ENCODE results near the gene LASP1. TPM values are rescaled to one million over a fixed set of nuclear protein-coding genes. Genes with fewer than 3 reads are reported as not detected.
A peak's percentile ranks its signal among the peaks of the same experiment; 100 is the strongest.

Gene LASP1
- 100 to 1,000 TPM; 152 to 296 (median 235) TPM for polyA plus RNA-seq
- long read RNA-seq, donor 1 = 0 reads
- long read RNA-seq, donor 2, full-length matches to known transcripts = 29 of 109 reads
- long read RNA-seq, donor 2, partial matches to known transcripts = 80 of 109 reads
- long read RNA-seq, donor 2, other reads (novel, unspliced or antisense) = 0 of 109 reads
- long read RNA-seq, donor 3, full-length matches to known transcripts = 46 of 69 reads
- long read RNA-seq, donor 3, partial matches to known transcripts = 23 of 69 reads
- long read RNA-seq, donor 3, other reads (novel, unspliced or antisense) = 0 of 69 reads
- long read RNA-seq, donor 4 = 0 reads
- long read RNA-seq, donor 5, full-length matches to known transcripts = 12 of 68 reads
- long read RNA-seq, donor 5, partial matches to known transcripts = 56 of 68 reads
- long read RNA-seq, donor 5, other reads (novel, unspliced or antisense) = 0 of 68 reads
- long read RNA-seq, donor 6, full-length matches to known transcripts = 69 of 100 reads
- long read RNA-seq, donor 6, partial matches to known transcripts = 31 of 100 reads
- long read RNA-seq, donor 6, other reads (novel, unspliced or antisense) = 0 of 100 reads
- long read RNA-seq, donor 7, full-length matches to known transcripts = 22 of 27 reads
- long read RNA-seq, donor 7, partial matches to known transcripts = 5 of 27 reads
- long read RNA-seq, donor 7, other reads (novel, unspliced or antisense) = 0 of 27 reads
- long read RNA-seq, donor 8, full-length matches to known transcripts = 7 of 7 reads
- long read RNA-seq, donor 8, partial matches to known transcripts = 0 of 7 reads
- long read RNA-seq, donor 8, other reads (novel, unspliced or antisense) = 0 of 7 reads
- long read RNA-seq, donor 9, full-length matches to known transcripts = 13 of 13 reads
- long read RNA-seq, donor 9, partial matches to known transcripts = 0 of 13 reads
- long read RNA-seq, donor 9, other reads (novel, unspliced or antisense) = 0 of 13 reads
- long read RNA-seq, donor 10, full-length matches to known transcripts = 44 of 62 reads
- long read RNA-seq, donor 10, partial matches to known transcripts = 18 of 62 reads
- long read RNA-seq, donor 10, other reads (novel, unspliced or antisense) = 0 of 62 reads

- Histone ChIP-seq H3K27ac (ENCODE audit: low read depth in 1 of 3, low read length in 2 of 3) (peak within 1 kb of the TSS; percentile 98 to 99 (median 98)), H3K4me1 (ENCODE audit: control insufficient read depth in 3 of 3, insufficient read depth in 2 of 3, low read depth in 1 of 3, low read length in 2 of 3) (peaks cover 9 to 35% (median 13%) of the 10 kb centered on the region in 3 donors), H3K36me3 (ENCODE audit: control insufficient read depth in 3 of 3, insufficient read depth in 2 of 3, low read depth in 1 of 3, low read length in 3 of 3) (peaks cover 0 to 38% (median 0%) of the 10 kb centered on the region in 3 donors), H3K4me3 (ENCODE audit: low read depth in 1 of 3, low read length in 3 of 3) (peak within 1 kb of the TSS; percentile 84 to 96 (median 92)), H3K27me3 (ENCODE audit: control insufficient read depth in 3 of 3, insufficient read depth in 3 of 3, low read length in 3 of 3) (no peaks in the 10 kb centered on the region), H3K9me3 (ENCODE audit: control insufficient read depth in 2 of 2, insufficient read depth in 1 of 2, low read depth in 1 of 2, low read length in 1 of 2) (no peaks in the 10 kb centered on the region)
- no peak for FAIRE-seq
- peak; percentile 89 to 95 for DNase-seq
- WGBS, 3 donors = 0 to 1% (median 0%) methylated on average over 32 to 73 of the region's 73 CpGs
Measured at GRCh38 chr17:38869526-38870258, at the start of gene LASP1. TSS of gene LASP1 (plus strand) at chr17:38870058. CDS start at chr17:38870190, 132 bp downstream.

GRCh38 chr17:38824899-38825761 is 44.7 kb upstream of the LASP1 start, which contains the start of gene CWC25:
TSS of gene CWC25 (minus strand) at chr17:38825321. CDS start at chr17:38825183, 138 bp downstream.
- Histone ChIP-seq H3K27me3 (ENCODE audit: control insufficient read depth in 3 of 3, insufficient read depth in 3 of 3, low read length in 3 of 3) (no peaks in the 10 kb centered on the region), H3K4me1 (ENCODE audit: control insufficient read depth in 3 of 3, insufficient read depth in 2 of 3, low read depth in 1 of 3, low read length in 2 of 3) (peaks cover 0 to 9% (median 3%) of the 10 kb centered on the region in 3 donors), H3K9me3 (ENCODE audit: control insufficient read depth in 2 of 2, insufficient read depth in 1 of 2, low read depth in 1 of 2, low read length in 1 of 2) (no peaks in the 10 kb centered on the region), H3K36me3 (ENCODE audit: control insufficient read depth in 3 of 3, insufficient read depth in 2 of 3, low read depth in 1 of 3, low read length in 3 of 3) (peaks cover 3 to 21% (median 5%) of the 10 kb centered on the region in 3 donors), H3K4me3 (ENCODE audit: low read depth in 1 of 3, low read length in 3 of 3) (peak within 1 kb of the TSS; percentile 79 to 96 (median 93)), H3K27ac (ENCODE audit: low read depth in 1 of 3, low read length in 2 of 3) (peak within 1 kb of the TSS; percentile 94 to 99 (median 95))
- 1 to 2% (median 1%) methylated on average over 54 to 55 of the region's 55 CpGs for WGBS, 3 donors
- FAIRE-seq = no peak
- DNase-seq = peak; percentile 91 to 100

GRCh38 chr17:38825762-38826247 is 44.1 kb upstream of the LASP1 start:
- H3K27me3 ChIP-seq (ENCODE audit: control insufficient read depth in 3 of 3, insufficient read depth in 3 of 3, low read length in 3 of 3) = no peaks in the 10 kb centered on the region
- H3K4me1 ChIP-seq (ENCODE audit: control insufficient read depth in 3 of 3, insufficient read depth in 2 of 3, low read depth in 1 of 3, low read length in 2 of 3) = peaks cover 0 to 9% (median 3%) of the 10 kb centered on the region in 3 donors
- H3K4me3 ChIP-seq (ENCODE audit: low read depth in 1 of 3, low read length in 3 of 3) = peak overlapping the region in 2 of 3 donors; percentile 93 to 96
- FAIRE-seq (no peak), DNase-seq (no peak)
- no peaks in the 10 kb centered on the region for H3K9me3 ChIP-seq (ENCODE audit: control insufficient read depth in 2 of 2, insufficient read depth in 1 of 2, low read depth in 1 of 2, low read length in 1 of 2)
- H3K27ac ChIP-seq (ENCODE audit: low read depth in 1 of 3, low read length in 2 of 3) = peak overlapping the region; percentile 94 to 99 (median 95)
- 92 to 96% (median 94%) methylated on average over 17 of the region's 17 CpGs for WGBS, 3 donors
- H3K36me3 ChIP-seq (ENCODE audit: control insufficient read depth in 3 of 3, insufficient read depth in 2 of 3, low read depth in 1 of 3, low read length in 3 of 3) = peaks cover 0 to 15% (median 2%) of the 10 kb centered on the region in 3 donors

GRCh38 chr17:38844261-38844757 is 25.5 kb upstream of the LASP1 start:
- H3K27ac ChIP-seq (ENCODE audit: low read depth in 1 of 3, low read length in 2 of 3) = no peak overlapping the region
- no peaks in the 10 kb centered on the region for H3K27me3 ChIP-seq (ENCODE audit: control insufficient read depth in 3 of 3, insufficient read depth in 3 of 3, low read length in 3 of 3)
- no peaks in the 10 kb centered on the region for H3K9me3 ChIP-seq (ENCODE audit: control insufficient read depth in 2 of 2, insufficient read depth in 1 of 2, low read depth in 1 of 2, low read length in 1 of 2)
- H3K36me3 ChIP-seq (ENCODE audit: control insufficient read depth in 3 of 3, insufficient read depth in 2 of 3, low read depth in 1 of 3, low read length in 3 of 3) = peaks cover 2 to 32% (median 5%) of the 10 kb centered on the region in 3 donors
- FAIRE-seq (no peak), DNase-seq (peak in 1 of 2 donors; percentile 34)
- WGBS, 3 donors = 56 to 74% (median 66%) methylated on average over 12 to 13 of the region's 13 CpGs
- H3K4me3 ChIP-seq (ENCODE audit: low read depth in 1 of 3, low read length in 3 of 3) = no peak overlapping the region
- H3K4me1 ChIP-seq (ENCODE audit: control insufficient read depth in 3 of 3, insufficient read depth in 2 of 3, low read depth in 1 of 3, low read length in 2 of 3) = no peaks in the 10 kb centered on the region

- H3K36me3 ChIP-seq (ENCODE audit: control insufficient read depth in 3 of 3, insufficient read depth in 2 of 3, low read depth in 1 of 3, low read length in 3 of 3) = peaks cover 7 to 58% (median 19%) of the 10 kb centered on the region in 3 donors
- H3K9me3 ChIP-seq (ENCODE audit: control insufficient read depth in 2 of 2, insufficient read depth in 1 of 2, low read depth in 1 of 2, low read length in 1 of 2) = no peaks in the 10 kb centered on the region
- no peak overlapping the region for H3K27ac ChIP-seq (ENCODE audit: low read depth in 1 of 3, low read length in 2 of 3)
- DNase-seq (no peak), FAIRE-seq (no peak)
- peaks cover 0 to 5% (median 3%) of the 10 kb centered on the region in 3 donors for H3K4me1 ChIP-seq (ENCODE audit: control insufficient read depth in 3 of 3, insufficient read depth in 2 of 3, low read depth in 1 of 3, low read length in 2 of 3)
- 95 to 100% (median 95%) methylated on average over 1 of the region's 1 CpG for WGBS, 3 donors
- no peaks in the 10 kb centered on the region for H3K27me3 ChIP-seq (ENCODE audit: control insufficient read depth in 3 of 3, insufficient read depth in 3 of 3, low read length in 3 of 3)
- H3K4me3 ChIP-seq (ENCODE audit: low read depth in 1 of 3, low read length in 3 of 3) = no peak overlapping the region
Measured at GRCh38 chr17:38848557-38848891, 21.3 kb upstream of the LASP1 start.

GRCh38 chr17:38848939-38849605 is 20.8 kb upstream of the LASP1 start:
- FAIRE-seq (no peak), DNase-seq (no peak)
- Histone ChIP-seq H3K9me3 (ENCODE audit: control insufficient read depth in 2 of 2, insufficient read depth in 1 of 2, low read depth in 1 of 2, low read length in 1 of 2) (no peaks in the 10 kb centered on the region), H3K27me3 (ENCODE audit: control insufficient read depth in 3 of 3, insufficient read depth in 3 of 3, low read length in 3 of 3) (no peaks in the 10 kb centered on the region), H3K4me3 (ENCODE audit: low read depth in 1 of 3, low read length in 3 of 3) (no peak overlapping the region), H3K36me3 (ENCODE audit: control insufficient read depth in 3 of 3, insufficient read depth in 2 of 3, low read depth in 1 of 3, low read length in 3 of 3) (peaks cover 7 to 58% (median 19%) of the 10 kb centered on the region in 3 donors), H3K27ac (ENCODE audit: low read depth in 1 of 3, low read length in 2 of 3) (no peak overlapping the region), H3K4me1 (ENCODE audit: control insufficient read depth in 3 of 3, insufficient read depth in 2 of 3, low read depth in 1 of 3, low read length in 2 of 3) (peaks cover 0 to 5% (median 3%) of the 10 kb centered on the region in 3 donors)
- 73 to 79% (median 79%) methylated on average over 16 of the region's 16 CpGs for WGBS, 3 donors
